HG03565 (cell line): ENCODE data around the gene DLX4.
A peak's percentile ranks its signal among the peaks of the same experiment; 100 is the strongest.

Source experiments
- ATAC-seq: cut with Tn5 transposase; IDR thresholded peaks from one replicate; pipeline ENCODE4 v1.9.1; 2021; ENCODE audit warnings: mild to moderate bottlenecking, moderate library complexity; ENCODE audit not compliant: unreplicated experiment

The DLX4 gene

DNA sequence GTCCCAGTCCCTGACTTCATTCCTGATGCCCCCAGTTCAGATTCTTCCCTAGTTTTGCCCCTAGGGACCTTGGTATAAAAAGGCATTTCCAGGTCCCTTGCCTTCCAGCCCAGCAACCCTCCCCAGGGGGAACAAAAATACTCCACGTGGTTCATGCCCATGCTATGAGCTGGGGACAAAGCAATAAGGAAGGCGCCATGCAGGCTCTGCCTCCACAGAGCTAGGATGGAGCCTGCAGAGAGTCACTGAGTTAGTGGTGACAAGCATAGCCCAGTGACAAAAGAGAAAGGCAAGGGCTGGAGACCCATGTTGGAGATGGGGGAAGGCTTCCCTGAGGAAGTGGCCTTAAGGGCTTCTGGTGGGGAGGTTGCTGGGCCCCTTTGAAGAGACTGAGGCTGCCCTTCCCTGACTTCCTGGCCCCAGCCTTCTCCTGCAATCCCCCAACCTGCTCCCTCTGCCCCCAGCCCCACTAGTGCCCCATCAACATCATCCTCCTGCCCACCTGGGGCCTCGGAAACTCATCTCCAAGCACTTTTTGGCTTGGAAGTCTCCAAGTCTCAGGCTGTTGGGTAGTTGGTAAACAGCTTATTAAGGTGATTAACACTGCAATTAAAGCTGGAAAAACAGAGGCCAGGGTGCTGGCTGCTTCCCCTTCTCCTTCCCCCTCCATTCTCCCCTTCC, 16.5 kb downstream of the DLX4 start:
- ATAC-seq: no peak

DNA sequence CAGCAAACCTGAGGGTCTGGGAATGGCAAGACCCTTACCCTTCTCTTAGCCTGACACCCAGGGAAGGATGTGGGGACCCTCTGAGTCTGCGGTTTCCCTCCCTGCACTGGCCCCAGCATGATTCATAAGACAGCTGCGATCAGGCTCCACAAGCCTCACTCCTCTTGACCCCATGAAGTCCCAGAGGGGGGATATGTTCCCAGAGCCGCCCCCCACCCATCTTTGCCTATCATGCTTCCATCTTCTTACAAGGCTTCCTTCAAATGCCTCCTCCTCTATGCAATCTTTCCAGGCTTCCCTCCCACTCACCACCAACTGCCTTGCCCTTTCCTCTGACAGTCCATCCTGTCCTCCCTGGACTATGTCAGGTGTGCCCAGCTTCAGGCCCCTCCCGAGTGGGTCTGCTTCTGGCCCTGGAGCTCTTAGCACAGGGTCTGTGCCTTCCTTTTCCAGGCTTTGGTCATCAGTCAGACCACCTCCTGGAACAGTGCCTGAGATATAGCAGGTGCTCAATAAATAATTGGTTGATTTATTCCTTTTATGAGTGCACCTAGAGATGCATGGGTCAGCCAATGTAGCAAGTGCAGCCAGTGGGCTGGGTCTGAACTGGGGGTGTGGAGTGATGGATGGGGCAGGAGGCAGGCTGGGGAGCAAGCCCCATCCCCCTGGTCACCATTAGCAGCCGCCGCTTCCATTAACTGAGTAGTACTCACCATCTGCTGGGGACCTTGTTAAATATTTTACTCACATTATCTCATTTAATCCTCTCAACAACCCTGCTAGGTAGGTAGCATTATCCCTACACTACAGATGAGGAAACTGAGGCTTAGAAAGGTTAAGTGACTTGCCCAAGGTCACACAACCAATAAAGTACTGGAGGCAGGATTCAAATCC, 17.7 kb downstream of the DLX4 start:
- ATAC-seq: no peak

DNA sequence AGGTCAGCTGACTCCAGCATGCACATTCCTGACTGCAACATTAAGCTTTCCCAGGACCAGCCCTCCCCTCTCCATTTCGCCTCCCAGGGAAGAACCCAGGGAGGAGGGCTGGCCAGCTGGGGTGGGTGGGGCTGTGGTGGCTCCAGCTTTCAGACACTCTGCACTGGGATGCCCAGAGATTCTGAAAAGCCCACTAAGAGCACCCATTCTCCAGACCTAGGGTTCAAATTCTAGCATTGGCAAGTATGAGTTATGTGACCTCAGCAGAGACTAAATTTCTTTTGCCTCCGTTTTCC, 18.2 kb downstream of the DLX4 start:
- ATAC-seq: no peak

DNA sequence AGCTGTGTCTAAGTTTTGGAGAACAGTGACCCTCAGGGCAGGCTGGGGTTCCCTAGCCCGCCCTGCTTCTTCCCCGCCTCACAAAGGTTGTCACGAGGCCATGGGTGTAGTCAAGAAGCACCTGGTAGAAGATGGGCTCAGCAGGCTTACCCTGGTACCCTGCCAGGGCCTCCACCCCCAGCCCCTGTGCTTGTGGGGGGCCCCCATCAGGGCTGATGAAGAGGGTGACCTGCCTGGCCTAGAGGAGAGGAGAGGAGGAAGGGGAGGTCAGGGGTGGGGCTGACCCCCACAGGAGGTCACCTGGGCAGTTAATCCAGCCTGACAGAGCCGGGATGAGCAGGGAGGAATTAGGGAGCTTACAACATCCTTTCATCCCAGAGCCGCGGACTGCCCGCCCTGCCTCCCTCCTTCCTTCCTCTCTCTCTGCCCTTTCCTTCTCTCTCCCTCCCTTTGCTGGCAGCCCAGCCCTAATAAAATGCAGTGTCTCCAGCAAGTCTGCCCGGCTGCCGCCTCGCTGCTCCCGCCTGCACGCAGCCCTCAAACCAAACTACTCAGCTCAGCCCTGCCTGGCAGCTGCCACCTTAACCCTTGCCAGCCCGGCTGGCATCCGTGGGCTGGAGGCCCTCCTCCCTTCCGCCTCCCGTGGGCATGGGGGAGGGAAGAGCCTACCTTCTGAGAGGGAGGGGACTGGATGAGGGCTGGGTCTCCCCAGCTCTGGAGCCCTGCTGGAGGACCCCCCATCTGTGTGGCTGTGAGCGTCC, 18.9 kb downstream of the DLX4 start:
- ATAC-seq: no peak

DNA sequence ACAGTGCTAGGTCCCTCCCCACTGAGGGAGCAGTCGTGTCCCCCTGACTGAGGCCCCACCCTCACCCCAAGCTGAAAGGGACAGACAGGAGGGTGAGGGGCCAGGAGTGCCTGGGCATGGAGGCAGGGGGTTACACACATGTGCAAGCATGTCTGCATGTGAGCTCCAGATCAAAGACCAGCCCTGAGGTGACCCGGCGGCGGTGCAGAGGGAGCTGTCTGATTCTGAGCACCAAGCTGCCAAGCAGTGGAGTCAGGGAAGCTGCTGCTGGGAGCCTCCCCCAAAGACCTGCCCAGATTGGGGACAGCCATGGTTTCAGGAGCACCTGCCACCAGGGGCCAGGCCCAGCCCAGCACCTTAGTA, 20.5 kb downstream of the DLX4 start:
- ATAC-seq: no peak

DNA sequence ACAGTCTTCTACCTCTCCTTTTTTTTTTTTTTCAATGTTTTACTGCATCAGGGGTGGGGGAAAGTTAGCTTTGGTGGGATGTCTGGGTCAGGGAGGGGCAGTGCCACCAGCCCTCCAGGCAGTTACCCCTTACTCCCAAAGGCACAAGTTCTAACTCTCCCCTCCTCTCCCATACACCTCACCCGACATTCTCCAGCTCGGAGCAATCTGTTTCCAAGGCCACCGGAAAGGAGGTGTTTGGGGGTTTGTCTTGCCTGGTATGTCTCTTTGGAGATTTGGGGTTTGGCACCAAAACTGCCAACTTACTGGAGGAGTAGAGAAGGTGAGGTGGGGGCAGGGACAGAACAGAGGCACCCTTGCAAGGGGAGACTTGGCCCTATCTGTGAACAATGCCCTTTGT, 21.3 kb downstream of the DLX4 start:
- ATAC-seq: no peak

DNA sequence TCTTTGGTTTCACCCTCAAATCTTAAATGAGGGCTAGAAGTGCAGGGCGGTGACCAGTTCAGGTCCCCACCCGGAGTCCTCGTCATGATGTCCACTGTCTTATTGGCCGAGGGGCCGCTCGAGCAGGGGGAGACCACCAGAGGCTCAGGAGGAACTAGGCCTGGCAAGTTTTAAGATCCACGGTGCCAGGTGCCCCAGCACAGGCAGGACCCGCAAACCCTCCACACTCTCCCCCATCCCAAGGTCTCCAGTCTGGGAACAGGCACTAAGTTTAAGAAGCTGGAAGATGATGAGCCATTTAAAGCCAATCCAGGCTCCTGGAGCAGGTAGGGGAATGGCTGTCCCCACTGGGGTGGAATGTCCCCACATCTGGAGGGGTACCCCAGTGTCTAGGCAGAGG, 21.9 kb downstream of the DLX4 start:
- ATAC-seq: no peak

DNA sequence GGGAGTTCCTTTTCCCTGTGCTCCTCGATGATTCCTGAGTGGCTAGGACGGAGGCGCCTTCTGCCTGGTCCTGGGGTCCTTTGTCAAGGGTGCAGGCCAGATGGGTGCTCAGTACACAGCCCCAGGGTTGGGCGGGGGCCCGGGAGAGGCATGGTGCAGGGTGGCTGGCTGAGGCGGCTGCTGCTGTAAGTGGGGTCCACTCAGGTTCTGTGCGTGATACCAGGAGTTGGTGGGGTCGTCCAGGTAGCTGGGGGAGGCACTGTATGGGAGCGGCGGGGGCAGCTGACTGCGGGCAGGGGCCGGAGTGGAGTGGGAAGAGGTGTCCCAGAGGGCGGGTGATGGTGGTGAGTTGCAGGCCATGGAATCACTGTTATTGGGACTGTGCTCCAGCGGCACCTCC, 22.4 kb downstream of the DLX4 start:
- ATAC-seq: no peak

DNA sequence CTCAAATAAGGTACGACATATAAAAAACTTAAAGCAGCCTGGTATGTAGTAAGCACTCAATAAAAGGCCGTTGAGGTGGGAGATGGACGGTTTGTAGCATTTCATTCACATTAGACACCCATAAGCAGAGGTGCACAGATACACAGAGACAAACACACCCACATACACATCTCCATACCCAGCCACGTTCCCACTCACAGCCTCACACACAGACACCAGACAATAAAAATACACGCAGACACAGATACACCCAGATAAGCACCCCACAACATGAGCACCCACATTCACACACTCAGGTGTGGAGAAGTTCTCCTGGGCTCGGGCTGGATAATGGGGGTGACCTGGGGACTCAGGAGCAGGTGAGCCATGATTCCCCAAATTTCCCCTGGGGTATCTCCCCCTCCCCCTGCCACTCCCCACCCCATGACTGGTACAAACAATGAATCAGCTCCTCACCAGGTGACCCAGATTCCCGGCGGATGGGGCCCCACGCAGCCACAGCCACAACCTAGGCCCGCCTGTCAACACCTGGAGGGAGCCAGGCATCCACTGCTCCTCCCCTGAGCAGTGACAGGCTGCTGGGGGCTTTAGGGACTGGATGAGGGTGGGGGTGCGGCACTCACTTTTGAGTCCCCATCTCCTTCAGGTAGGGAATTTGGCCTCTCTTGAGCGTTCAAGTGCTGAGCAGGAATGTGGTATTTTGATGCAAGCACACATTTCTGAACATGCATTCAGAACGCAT, 23.4 kb downstream of the DLX4 start:
- ATAC-seq: no peak

DNA sequence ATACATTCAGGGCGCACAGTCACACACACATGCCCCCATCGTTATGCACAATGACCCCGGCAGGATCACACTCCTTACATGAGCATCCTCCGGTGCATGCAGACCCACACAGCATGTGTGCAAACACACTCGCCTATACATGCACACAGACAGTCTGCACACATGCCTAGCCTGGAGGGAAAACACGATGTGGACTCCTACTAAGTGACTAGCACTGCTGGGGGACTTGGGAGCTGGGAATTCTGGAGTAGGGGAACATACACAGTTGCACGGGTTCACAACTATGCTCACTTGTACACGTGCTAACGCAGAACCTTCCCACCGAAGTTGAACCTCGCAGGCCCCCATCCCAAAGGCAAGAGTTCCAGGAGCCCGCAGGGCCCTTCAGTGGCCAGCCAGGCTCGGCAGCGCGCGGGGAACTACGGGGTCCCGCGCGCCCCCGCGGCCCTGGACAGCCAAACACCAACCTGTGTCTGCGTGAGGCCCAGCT, 24.0 kb downstream of the DLX4 start:
- no peak for ATAC-seq

DNA sequence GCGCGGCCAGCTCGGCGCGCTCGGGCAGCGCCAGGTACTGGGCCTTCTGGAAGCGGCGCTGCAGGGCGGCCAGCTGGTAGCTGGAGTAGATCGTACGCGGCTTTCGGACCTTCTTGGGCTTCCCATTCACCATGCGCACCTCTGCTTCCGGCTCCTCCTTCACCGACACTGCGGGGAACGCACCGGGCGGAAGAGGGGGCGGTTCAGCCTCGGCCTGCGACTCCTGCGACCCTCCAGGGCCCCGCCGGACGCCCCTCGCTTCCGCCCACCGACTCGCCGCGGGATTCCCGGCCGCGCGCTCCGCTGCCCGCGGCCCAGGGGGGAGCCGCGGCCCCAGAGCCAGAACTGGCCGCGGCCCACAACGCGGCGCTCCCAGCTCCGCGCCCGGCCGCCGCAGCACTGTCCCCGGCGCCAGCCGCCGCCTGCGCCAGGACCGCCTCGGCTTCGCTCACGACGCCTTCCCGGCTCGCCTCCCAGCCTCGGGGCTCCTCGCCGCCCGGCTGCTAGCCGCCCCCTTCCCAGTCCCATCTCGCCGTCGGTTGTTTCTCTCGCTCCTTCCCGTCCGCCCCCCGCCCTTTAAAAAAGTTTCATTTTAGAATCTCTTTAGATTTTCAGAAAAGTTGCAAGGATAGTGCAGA, 24.6 kb downstream of the DLX4 start:
- ATAC-seq: no peak

DNA sequence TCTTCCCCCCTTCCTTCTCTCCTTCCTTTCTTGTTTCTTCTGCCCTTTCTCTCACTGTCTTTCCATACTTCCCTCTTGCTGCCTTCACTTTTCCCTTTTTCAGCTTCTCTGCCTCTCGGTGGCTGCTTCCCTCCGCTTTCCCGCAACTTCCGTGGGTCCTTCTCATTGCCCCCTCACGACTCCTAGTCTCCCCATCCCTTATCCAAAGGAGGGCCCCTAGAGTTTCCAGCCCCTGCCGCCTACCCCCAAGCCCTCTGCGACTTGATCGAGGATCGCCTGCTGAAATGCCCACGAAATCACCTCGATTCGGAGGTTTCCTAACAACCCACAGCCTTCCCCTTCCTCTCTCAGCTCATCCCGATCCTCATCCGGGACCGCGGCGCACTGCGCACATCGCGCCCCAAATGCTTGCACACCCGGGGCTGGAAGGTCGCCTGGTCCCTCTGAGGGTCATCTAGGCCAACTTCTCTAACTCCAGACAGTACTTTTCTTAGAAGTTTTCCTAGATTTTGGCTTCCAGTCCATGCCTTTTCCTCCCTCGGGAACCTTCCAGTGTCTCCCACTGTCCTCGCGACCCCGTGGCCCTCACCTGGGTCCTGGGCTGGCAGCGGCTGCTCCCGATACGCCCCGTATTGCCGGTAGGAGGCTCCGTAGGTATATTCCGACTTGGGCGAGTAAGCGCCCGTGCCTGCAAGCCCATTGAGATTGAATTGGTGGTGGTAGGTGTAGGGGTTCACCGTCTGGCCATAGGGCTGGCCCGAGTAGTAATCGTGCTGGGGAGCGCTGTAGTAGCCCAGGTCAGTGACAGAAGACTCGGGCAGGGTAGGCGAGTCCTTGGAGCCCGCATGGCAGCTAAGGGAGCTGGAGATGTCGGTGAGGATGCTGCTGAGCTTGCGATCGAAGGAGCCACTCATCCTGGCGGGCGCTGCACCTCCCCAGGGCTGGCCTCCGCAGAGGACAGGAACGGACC, 25.4 kb downstream of the DLX4 start:
- ATAC-seq: no peak

DNA sequence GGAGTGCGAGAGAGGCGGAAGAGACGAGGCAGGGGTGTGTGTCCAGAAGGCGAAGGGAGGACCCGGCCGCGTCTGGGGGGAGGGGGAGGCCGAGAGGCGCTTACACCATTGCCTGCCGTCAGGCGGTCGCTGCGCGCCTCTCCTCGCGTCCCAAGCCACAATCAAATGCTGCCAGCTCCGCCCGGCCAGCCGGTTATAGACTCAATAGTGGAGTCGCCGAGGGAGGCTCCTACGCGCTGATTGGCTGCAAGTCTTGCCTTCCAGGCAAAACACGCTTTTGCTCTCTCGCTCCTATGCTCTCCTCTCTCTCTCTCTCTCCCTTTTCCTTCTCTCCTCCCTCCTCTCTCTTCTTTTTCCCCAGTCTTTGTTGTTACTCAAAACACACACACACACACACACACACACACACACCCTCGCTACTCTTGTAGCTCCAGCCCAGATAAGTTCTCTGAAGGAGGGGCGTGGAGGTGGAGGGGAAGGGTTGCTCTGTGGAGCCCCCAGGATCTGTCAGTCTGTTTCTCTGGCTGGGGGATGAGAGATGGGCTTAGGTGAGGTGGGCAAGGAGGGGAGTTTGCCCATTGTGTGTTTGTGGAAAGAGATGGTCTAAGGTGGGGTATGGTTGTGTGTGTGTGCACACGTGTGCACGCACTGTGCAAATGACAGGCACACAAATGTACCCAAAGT, 26.2 kb downstream of the DLX4 start, which contains the start of gene DLX3:
TSS of gene DLX3 (minus strand) at position 170 of the 684 bp plus-strand sequence. CDS start 226 bp downstream, outside the sequence.
- no peak for ATAC-seq

DNA sequence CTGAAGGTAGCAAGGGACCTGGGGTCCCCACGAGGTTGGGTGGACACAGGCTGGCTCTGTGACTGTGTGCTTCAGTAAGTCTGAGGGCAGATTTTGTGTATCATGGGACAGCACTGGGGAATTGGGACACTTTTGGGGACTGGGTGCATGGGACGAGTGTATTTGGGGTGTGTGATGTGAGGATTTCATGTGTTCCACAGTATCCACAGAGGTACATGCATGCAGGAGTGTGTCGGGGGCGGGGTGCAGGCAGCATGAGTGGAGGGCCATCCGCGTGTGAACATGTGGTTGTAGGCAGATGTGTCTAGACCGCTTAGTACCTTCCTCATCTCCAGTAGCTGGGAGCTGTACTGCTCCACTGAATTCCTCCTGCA, 27.1 kb downstream of the DLX4 start:
- no peak for ATAC-seq

DNA sequence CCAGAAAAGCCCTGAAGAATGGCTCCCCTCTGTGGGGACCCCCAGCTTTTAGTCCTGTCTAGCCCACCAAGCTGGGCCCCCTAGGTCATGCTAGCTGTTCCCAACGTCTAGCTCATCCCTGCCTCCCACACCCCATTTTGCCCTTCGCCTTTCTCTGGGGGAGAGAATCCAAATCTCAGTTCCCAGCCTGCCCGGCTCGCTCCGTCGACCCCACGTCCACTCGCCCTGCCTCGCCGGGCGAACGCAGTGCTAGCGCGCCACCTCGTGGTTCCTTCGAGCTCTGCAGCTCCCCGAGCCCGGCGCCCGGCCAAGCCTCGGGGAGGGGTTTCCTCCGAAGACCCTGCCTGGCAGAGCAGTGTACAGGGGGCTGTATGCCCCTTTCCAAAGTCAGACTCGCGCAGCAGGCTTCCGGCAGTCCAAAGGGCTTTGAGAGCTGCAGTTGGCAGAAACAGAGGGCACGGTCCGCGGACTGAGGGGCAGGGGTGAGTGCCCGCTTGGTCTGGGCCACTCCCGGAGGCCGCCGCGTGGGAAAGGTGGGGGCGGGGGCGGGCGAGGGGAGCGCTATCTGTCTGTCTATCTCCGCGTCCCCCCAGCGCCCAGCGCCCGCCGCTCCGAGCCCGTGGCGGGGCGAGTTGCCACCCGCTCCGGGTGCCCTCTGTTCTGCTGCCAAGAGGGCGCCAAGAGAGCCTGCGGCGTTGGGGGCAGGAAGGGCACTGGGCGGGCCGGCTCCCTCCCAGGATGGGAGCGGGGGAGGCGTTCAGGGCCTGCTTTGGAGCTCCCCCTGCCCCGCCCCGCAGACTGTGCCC, 27.7 kb downstream of the DLX4 start:
- no peak for ATAC-seq

DNA sequence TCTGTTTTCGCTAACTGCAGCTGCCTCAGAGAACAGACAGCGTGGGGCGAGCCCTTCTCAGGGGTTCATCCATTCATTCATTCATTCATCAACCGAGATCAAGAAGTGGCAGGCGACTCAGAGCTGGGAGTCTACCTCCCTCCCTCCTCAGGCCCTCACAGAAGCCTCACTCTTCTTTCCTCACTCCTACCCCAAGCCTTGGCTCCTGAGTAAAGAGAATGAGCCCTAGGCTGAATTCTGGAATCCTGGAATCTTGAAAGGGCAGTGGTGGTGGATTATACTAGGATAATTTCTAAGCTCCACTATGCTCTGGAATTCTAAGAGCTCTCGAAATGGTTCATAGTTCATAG, 28.3 kb downstream of the DLX4 start:
- ATAC-seq: no peak

DNA sequence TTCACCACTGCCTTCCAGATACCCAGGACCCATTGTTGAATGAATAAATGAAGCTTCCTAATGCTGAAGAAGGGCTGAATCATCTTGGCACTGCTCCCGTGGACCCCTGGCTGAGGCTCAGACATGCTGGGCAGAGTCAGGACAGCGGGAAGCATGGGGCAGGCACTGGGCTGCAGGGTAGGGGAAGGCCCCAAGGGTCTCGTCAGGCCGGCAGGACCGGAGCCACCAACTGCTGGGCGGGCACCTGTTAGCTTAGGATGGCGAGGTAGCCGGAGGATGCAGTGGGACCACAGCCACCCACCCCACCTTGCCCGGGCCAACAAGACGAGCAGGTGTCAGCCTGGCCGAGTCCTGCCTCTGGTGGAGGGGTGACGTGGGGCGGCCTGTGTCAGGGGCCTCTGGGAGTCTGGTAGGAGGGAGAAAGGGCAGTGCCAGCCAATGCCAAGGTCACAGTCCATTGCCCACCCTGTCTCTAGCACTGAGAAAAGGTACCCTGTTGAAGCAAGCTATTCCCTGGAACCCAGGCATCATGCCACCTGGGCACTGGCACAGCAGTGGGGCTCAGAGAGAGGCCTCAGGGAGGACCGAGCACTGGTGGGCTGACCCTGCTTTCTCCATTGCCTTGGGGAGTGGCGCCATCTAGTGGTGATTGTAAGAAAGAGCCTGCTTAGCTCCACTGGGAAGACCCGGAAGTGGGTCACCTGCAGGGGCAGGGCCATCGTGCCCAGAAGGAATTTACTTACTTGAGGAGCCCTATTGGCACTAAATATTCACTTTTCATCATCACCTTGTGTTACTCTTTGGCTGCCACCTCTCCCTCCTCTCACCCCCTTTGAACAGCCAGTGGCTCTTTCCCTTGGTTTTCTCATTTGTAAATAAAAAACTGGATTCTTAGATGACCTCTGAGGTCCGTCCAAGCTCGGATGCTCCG, 29.0 kb downstream of the DLX4 start:
- peak; percentile 51 for ATAC-seq
